Testis (tissue), 3 donors: ENCODE results near the gene CFAP97D2. TPM values are rescaled to one million over a fixed set of nuclear protein-coding genes. Genes with fewer than 3 reads are reported as not detected.
A peak's percentile ranks its signal among the peaks of the same experiment; 100 is the strongest.
"Not testable (repeated sequence)": the region's sequence is repeated elsewhere in the genome, so short reads cannot be mapped to it uniquely, and the experiment has no call there.

Source experiments
- DNase-seq: peaks from one replicate; pipeline ENCODE4 v3.0.0-alpha.2; 2019
- H3K27ac ChIP-seq, 2 donors: fragments of 200-600 bp; sonication (generic); one replicate each; pipeline ENCODE4 v1.5.1; 2019
- H3K27me3 ChIP-seq: fragments of 200-600 bp; sonication (generic); one replicate; pipeline ENCODE4 v1.5.1; 2019
- H3K36me3 ChIP-seq: fragments of 200-600 bp; sonication (generic); one replicate; pipeline ENCODE4 v1.5.1; 2017; ENCODE audit warnings: low read depth; ENCODE audit errors: missing control alignments
- H3K4me1 ChIP-seq: fragments of 200-600 bp; sonication (generic); one replicate; pipeline ENCODE4 v1.5.1; 2019
- H3K4me3 ChIP-seq, 2 donors: fragments of 200-600 bp; sonication (generic); one replicate each; pipeline ENCODE4 v1.5.1; 2017 to 2019
- H3K9me3 ChIP-seq: fragments of 200-600 bp; sonication (generic); one replicate; pipeline ENCODE4 v1.5.1; 2017
- CTCF ChIP-seq, 3 experiments: fragments of 450-650 bp in 2 of 3; fragments of 200-600 bp in 1 of 3; sonication (generic) in 1 of 3; IDR thresholded peaks; one replicate each; pipeline ENCODE4 v1.5.1; 2016 to 2019; ENCODE audit warnings: antibody characterized with exemption in 3 of 3, mild to moderate bottlenecking in 2 of 3, moderate library complexity in 1 of 3
- POLR2A ChIP-seq: fragments of 450-650 bp; IDR thresholded peaks from one replicate; pipeline ENCODE4 v1.6.1; 2017; ENCODE audit warnings: antibody characterized with exemption, mild to moderate bottlenecking, moderate library complexity
- WGBS, 2 donors: methylation state at CpG; one replicate each; pipeline ENCODE4 v1.1.5; 2018; 5-methylcytosine and 5-hydroxymethylcytosine counted together
- intact Hi-C: fragments of 100-400 bp; cut with DNase I; formaldehyde crosslinking; loops from one replicate; pipeline ENCODE4 v1.15.1; 2023; ENCODE audit warnings: low total_unique reads
- polyA plus RNA-seq: library from polyadenylated mRNA; stranded (reverse); fragments of 350-450 nt; fragmentation: Illumina TruSeq; extraction: RNeasy Lipid Tissue Mini Kit (QIAGEN cat#74804); gene quantifications from one replicate; pipeline ENCODE4 v1.2.3, GENCODE V29; 2014; ENCODE audit warnings: low read depth, low replicate concordance; ENCODE audit not compliant: insufficient read depth
- total RNA-seq, 2 donors: library from RNA; depleted of rRNA; stranded (reverse); fragments of >200 nt; gene quantifications; one replicate each; pipeline ENCODE4 v1.2.3, GENCODE V29; 2016

Gene CFAP97D2
- total and polyA plus RNA-seq, 3 donors from 2014 or later, result 1.5 to 2.7 (median 2.3) TPM

- Histone ChIP-seq H3K36me3 (no peaks in the 10 kb centered on the region), H3K27me3 (no peaks in the 10 kb centered on the region), H3K4me3 (no peak overlapping the region), H3K9me3 (no peaks in the 10 kb centered on the region), H3K4me1 (no peaks in the 10 kb centered on the region), H3K27ac (no peak overlapping the region)
- 49 to 58% methylated on average over 10 to 11 of the region's 19 CpGs for WGBS, 2 donors
- intact Hi-C loops, result no loop called here
- no peak for DNase-seq
- TF ChIP-seq CTCF (IDR thresholded peaks at IDR 0.05), result no peak
- TF ChIP-seq POLR2A, result no peak
Measured at GRCh38 chr13:114155926-114156883, 22.9 kb upstream of the CFAP97D2 start.

- no peaks in the 10 kb centered on the region for H3K9me3 ChIP-seq
- TF ChIP-seq CTCF (IDR thresholded peaks at IDR 0.05) (no peak), POLR2A (no peak)
- intact Hi-C loops, result no loop called here
- H3K4me1 ChIP-seq, result peaks cover 6% of the 10 kb centered on the region
- no peak overlapping the region for H3K27ac ChIP-seq
- no peaks in the 10 kb centered on the region for H3K27me3 ChIP-seq
- DNase-seq, result no peak
- H3K36me3 ChIP-seq, result no peaks in the 10 kb centered on the region
- no peak overlapping the region for H3K4me3 ChIP-seq
- 81 to 83% methylated on average over 7 to 10 of the region's 11 CpGs for WGBS, 2 donors
Measured at GRCh38 chr13:114157869-114158495, 21.1 kb upstream of the CFAP97D2 start.

DNA sequence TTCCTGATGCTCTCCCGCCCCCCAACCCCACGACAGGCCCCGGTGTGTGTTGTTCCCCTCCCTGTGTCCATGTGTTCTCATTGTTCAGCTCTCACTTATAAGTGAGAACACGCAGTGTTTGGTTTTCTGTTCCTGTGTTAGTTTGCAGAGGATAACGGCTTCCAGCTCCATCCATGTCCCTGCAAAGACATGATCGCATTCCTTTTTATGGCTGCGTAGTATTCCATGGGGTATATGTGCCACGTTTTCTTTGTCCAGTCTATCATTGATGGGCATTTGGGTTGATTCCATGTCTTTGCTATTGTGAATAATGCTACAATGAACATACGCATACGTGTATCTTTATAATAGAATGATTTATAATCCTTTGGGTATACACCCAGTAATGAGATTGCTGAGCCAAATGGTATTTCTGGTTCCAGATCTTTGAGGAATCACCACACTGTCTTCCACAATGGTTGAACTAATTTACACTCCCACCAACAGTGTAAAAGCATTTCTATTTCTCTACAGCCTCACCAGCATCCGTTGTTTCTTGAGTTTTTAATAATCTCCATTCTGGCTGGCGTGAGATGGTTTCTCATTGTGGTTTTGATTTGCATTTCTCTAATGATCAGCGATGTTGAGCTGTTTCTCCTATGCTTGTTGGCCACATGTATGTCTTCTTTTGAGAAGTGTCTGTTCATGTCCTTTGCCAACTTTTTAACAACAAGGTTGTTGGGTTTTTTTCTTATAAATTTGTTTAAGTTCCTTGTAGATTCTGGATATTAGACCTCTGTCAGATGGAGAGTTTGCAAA is 20.0 kb upstream of the CFAP97D2 start:
- intact Hi-C loops, H3K4me1 ChIP-seq, DNase-seq, H3K4me3 ChIP-seq, H3K27ac ChIP-seq, H3K27me3 ChIP-seq, H3K36me3 ChIP-seq, H3K9me3 ChIP-seq: not testable (repeated sequence)
- 81 to 90% methylated on average over 13 of the region's 13 CpGs for WGBS, 2 donors

- intact Hi-C loops, result no loop called here
- WGBS, 2 donors, result 72 to 84% methylated on average over 20 to 47 of the region's 47 CpGs
- peak; percentile 61 for DNase-seq
- H3K27me3 ChIP-seq, result no peaks in the 10 kb centered on the region
- no peaks in the 10 kb centered on the region for H3K9me3 ChIP-seq
- peak overlapping the region in 1 of 2 donors; percentile 34 for H3K27ac ChIP-seq
- H3K4me1 ChIP-seq, result peaks cover 6% of the 10 kb centered on the region
- H3K36me3 ChIP-seq, result no peaks in the 10 kb centered on the region
- peak overlapping the region; percentile 47 to 54 for H3K4me3 ChIP-seq
- TF ChIP-seq CTCF (IDR thresholded peaks at IDR 0.05) (no peak), POLR2A (no peak)
Measured at GRCh38 chr13:114161028-114161556, 18.0 kb upstream of the CFAP97D2 start.
